GM04503 (cell line): ENCODE measurements around the gene ACOT8.

ENCODE experiments used
- DNase-seq: peaks from one replicate; pipeline ENCODE4 v3.0.0-alpha.2; 2012; ENCODE audit warnings: low read depth

The ACOT8 gene

GRCh38 chr20:45792317-45793118 lies 64.7 kb downstream of the ACOT8 start:
- no peak for DNase-seq
